Activated CD8-positive, alpha-beta memory T cell treated with anti-CD3 and anti-CD28 coated beads for 1 hour (primary cell): ENCODE measurements around the gene TOMM20.

Experiments
- DNase-seq, 2 donors: peaks; one replicate each; pipeline ENCODE4 v3.0.0-alpha.2; 2020; ENCODE audit warnings: low read depth in 1 of 2; ENCODE audit errors: extremely low read depth in 1 of 2

Gene TOMM20

DNA sequence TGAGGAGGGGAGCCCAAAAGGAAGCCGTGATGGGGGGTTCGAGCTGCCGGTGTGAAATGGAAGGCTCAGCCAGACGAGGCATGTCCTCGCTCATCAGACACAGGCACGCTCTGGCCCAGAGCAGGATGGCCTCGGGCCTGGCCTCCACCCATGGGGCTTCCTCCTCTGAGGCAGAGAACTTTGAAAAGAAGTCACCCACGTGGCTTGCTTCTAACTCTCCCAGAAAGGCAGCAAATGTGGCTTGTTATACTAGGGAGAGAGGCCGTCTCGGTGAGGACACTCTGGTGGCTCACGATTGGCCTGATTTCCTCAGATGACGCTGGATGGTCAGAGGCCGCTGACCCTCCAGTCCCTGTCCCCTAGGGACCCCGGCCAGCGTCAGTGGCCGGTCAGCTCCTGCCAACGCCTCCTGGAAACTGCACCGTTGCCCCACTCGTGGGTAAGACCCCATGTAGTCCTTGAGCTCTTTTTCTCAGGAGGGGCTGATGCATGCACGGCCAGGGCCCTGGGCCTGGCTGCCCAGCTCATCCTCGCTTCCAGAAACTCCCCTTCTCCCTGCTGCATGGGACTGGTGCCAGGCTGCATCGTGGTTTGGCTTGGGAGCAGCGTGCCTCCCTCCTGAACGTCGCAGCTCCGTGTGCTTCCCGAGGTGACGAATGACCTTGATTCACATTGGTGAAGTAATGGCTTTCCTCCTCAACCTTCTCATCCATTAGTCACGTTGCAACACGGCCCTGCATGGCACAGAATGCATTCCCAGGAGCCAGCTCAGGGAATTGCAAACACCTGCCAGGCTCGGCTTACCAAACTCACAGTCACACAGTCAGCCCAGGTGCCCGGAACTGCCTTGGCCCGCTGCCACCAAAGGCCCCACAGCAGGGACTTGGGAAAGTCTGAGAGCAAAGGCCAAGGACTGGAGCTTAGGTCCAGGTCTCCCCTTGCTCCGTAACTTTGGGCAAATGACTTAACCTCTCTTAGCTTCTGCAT lies 58.8 kb downstream of the TOMM20 start:
- DNase-seq, result no peak

DNA sequence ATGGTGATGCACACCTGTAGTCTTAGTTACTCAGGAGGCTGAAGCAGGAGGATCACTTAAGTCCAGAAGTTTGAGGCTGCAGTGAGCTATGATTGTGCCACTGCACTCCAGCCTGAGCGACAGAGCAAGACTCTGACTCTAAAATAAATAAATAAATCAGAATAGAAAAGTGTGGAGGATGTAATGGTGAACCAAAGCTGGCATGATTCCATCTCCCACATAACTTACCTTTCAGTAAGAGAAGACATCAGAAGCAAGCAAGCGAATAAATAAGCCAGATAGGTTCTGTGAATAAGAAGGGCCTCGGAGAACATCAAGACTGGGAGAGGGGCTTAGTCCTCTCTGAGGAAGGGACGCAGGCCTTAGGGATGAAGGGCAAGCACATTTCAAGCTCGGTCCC lies 59.5 kb downstream of the TOMM20 start:
- DNase-seq, result no peak

DNA sequence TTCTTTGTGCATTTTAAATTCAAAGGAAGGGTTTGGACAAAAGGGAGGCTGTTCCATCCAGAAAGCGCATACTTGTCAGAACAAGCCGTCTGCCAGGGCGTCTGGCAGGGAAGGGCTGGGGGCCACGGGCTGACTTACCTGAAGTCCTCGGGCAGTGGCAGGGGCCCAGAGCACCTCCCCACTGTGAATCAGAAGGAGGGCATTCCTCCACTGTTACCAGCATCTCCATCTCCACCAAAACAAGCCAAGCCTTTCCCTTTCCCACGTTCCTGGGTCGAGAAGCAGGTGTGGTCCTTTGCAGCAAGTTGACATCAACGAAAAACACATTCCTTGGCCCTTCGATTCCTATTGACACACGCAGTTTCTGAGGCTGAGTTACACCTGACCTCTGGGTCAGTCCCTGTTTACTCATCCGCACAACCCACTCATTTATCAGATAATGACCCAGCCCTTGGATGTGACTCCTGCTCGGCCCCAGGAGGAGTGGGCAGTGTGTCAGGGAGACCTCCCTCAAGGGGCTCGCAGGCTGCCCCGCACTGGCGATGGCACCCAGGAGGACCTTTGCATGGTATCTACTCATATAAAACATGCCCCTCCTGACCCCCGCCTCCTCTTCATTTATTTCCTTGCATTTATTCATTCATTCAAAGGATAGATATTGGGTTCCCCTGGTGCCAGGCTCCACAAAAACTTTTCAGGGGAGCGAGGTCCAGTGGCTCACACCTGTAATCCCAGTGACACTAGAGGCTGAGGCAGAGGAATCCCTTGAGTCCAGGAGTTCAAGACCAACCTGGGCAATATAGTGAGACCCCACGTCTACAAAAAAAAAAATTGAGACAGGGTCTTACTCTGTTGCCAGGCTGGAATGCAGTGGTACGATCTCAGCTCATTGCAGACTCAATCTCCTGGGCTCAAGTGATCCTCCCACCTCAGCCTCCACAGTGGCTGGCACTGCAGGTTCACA lies 60.2 kb downstream of the TOMM20 start:
- no peak for DNase-seq

DNA sequence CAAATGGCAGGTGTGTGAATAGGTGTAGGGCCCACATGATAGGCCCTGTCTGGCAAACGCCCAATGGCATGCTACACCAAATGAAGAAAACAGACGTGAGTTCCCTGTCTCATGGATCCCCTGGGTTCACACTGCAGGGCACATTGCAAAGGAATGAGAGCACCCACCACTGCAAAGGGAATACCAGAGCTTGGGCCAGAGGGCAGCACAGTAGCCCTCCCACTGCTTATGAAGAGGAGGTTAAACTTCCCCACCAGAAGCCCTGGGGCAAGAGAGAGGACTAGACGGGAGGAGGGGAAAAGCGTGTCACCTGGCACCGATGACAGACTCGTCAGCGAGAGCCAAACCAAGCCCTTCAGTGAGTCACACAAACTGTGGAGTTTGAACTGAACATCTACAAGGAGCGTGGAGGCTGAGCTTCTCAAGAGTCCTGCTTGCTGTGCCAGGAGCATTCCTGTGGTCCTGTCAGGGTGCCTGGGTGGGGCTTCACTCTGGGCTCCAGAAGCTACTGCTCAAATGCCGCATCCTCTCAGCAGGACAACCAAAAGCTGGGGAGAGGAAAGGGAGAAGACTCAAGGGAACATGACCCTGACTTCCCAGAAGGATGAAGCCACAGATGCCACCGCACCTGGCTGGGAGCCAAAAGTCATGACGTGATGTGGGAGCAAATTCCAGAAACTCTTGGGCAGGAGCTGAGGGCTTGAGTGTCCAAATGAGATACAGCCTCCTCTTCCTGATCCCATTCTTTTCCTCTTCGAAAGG lies 61.1 kb downstream of the TOMM20 start:
- no peak for DNase-seq

DNA sequence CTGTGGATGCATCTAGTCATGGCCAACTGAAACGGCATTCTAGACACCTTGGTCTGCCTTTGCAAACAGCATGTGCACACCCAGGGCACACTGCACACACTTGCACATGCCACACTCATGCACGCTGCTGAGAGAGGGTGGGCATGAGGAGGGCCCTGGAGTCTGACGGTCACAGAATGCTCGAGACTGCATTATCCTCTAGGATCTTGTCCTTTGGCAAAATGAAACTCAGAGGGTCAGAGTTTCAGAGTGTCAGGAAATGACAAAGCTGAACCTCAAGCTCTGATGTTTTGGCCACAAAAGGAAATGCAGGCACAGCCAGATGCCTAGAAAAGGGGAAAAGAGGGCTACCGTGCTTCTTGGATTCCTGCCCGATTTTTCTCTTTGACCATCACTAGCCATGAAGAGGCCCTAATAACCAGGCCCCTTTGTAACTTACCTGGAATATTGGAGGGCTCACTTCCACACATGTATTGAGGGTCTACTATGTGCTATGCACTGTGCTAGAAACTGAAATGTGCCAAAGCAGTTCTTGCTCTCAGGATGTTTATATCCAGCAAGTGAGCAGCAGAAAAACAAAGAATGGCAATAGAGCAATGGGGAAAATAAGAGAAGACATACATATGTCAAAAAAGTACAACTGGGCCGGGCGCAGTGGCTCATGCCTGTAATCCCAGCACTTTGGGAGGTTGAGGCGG lies 65.4 kb downstream of the TOMM20 start:
- DNase-seq, result no peak

DNA sequence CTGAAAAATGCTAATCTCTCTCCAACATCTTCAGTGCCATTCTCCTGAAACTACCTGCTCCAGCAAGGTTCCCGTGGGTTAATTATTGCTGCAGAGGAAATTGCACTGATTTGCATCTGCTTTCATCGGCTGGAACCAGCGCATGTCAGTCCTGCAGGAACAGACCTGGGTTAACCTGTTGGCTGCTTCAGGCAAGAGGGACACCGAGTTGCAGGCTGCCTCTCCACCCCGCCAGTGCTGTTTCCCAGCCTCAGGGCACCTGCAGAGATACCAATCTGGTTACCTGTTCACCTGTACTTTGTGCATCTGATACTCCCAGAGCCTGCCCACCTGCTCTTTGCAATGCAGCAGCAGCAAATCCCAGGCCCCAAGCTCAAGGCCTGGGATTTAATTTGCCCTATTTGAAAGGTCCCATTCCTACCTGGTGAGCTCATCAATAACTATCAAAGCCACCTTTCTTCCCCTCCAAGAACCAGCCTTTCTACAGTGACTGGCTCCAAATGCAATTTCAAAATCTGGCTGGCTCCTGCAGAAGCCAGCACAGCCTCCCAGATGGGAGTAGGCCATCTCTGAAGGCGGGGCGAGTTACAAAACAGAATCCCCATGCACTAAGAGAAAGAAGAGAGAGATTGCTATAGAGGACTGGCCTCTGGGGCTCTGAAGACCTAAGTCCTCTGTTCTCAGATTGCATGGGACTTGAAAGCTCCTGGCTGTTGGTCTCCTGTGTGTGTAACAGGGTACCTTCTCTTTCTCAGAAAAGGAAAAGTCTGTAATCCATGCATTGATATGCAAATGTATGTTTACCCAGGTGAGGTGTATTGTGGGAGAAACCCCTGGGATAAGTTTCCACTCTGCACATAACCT lies 67.8 kb downstream of the TOMM20 start:
- DNase-seq, result no peak
